ENCODE measurements around the gene COX19. TPM values are rescaled to one million over a fixed set of nuclear protein-coding genes. Genes with fewer than 3 reads are reported as not detected.
A peak's percentile ranks its signal among the peaks of the same experiment; 100 is the strongest.

The COX19 gene
- total RNA-seq, 1 experiment from 2014 or later, result 14.0 TPM

DNA sequence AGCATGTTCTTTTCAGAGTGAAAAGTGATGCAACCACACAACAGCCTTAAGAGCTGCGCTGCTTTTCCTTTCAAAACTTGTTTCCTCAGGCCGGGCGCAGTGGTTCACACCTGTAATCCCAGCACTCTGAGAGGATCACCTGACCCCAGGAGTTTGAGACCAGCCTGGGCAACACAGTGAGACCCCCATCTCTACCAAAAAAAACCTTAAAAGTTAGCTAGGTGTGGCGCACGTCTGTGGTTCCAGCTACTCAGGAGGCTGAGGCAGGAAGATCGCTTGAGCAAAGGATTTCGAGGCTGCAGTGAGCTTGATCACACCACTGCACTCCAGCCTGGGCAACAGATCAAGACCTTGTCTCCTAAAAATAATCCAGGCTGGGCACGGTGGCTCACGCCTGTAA, 2.0 kb downstream of the COX19 start:
- TF ChIP-seq, protein P1, sequence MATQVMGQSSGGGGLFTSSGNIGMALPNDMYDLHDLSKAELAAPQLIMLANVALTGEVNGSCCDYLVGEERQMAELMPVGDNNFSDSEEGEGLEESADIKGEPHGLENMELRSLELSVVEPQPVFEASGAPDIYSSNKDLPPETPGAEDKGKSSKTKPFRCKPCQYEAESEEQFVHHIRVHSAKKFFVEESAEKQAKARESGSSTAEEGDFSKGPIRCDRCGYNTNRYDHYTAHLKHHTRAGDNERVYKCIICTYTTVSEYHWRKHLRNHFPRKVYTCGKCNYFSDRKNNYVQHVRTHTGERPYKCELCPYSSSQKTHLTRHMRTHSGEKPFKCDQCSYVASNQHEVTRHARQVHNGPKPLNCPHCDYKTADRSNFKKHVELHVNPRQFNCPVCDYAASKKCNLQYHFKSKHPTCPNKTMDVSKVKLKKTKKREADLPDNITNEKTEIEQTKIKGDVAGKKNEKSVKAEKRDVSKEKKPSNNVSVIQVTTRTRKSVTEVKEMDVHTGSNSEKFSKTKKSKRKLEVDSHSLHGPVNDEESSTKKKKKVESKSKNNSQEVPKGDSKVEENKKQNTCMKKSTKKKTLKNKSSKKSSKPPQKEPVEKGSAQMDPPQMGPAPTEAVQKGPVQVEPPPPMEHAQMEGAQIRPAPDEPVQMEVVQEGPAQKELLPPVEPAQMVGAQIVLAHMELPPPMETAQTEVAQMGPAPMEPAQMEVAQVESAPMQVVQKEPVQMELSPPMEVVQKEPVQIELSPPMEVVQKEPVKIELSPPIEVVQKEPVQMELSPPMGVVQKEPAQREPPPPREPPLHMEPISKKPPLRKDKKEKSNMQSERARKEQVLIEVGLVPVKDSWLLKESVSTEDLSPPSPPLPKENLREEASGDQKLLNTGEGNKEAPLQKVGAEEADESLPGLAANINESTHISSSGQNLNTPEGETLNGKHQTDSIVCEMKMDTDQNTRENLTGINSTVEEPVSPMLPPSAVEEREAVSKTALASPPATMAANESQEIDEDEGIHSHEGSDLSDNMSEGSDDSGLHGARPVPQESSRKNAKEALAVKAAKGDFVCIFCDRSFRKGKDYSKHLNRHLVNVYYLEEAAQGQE (IDR thresholded peaks at IDR 0.05; ENCODE audit: low read depth), result no peak
- TF ChIP-seq, protein P2, sequence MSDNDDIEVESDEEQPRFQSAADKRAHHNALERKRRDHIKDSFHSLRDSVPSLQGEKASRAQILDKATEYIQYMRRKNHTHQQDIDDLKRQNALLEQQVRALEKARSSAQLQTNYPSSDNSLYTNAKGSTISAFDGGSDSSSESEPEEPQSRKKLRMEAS (IDR thresholded peaks at IDR 0.05), result no peak
- no peak for TF ChIP-seq POLR2A (IDR thresholded peaks at IDR 0.05; ENCODE audit: borderline replicate concordance, extremely low read depth, insufficient read depth, insufficient read length)
- TF ChIP-seq CEBPB (IDR thresholded peaks at IDR 0.05; ENCODE audit: low read depth), result no peak
- TF ChIP-seq, protein P3, sequence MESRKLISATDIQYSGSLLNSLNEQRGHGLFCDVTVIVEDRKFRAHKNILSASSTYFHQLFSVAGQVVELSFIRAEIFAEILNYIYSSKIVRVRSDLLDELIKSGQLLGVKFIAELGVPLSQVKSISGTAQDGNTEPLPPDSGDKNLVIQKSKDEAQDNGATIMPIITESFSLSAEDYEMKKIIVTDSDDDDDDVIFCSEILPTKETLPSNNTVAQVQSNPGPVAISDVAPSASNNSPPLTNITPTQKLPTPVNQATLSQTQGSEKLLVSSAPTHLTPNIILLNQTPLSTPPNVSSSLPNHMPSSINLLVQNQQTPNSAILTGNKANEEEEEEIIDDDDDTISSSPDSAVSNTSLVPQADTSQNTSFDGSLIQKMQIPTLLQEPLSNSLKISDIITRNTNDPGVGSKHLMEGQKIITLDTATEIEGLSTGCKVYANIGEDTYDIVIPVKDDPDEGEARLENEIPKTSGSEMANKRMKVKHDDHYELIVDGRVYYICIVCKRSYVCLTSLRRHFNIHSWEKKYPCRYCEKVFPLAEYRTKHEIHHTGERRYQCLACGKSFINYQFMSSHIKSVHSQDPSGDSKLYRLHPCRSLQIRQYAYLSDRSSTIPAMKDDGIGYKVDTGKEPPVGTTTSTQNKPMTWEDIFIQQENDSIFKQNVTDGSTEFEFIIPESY (IDR thresholded peaks at IDR 0.05; ENCODE audit: extremely low read depth, insufficient replicate concordance, low read length), result no peak
- no peak for TF ChIP-seq CBX3 (IDR thresholded peaks at IDR 0.05; ENCODE audit: low read depth)
- Histone ChIP-seq H3K4me3 (replicated peaks in 1 of 2; ENCODE audit: low read depth in 1 of 2, low read length in 2 of 2) (no peak overlapping the region), H3K4me1 (ENCODE audit: control insufficient read depth in 1 of 2, insufficient read depth in 2 of 2, low read length in 2 of 2) (peaks cover 0 to 5% of the 10 kb centered on the region in 2 experiments; a peak in 2 of 4 replicates), H4K20me1 (ENCODE audit: insufficient read depth) (peaks cover 10% of the 10 kb centered on the region; the same call in 1 of the 2 replicates), H3K9me2 (ENCODE audit: insufficient read depth) (no peaks in the 10 kb centered on the region), H3K9me3 (ENCODE audit: control insufficient read depth in 1 of 2, insufficient read depth in 1 of 2, low read depth in 1 of 2, low read length in 2 of 2) (no peaks in the 10 kb centered on the region), H3K27ac (ENCODE audit: low read depth, low read length) (no peak overlapping the region), H3K27me3 (ENCODE audit: insufficient read depth, low read length) (no peaks in the 10 kb centered on the region), H3K36me3 (ENCODE audit: control insufficient read depth in 1 of 2, insufficient read depth in 2 of 2, low read length in 2 of 2) (peaks cover 27 to 28% of the 10 kb centered on the region in 2 experiments; a peak in 3 of 4 replicates), H3K79me2 (ENCODE audit: insufficient read depth, low read length) (peaks cover 58% of the 10 kb centered on the region), H3K4me2 (ENCODE audit: low read length) (peak overlapping the region; percentile 98; the same call in 1 of the 2 replicates), H2AFZ (ENCODE audit: low read depth, low read length, poor library complexity, severe bottlenecking) (no peak overlapping the region), H3K9ac (ENCODE audit: low read length) (no peak overlapping the region)
- ChIA-PET CTCF (no interaction called here), POLR2A (no interaction called here), RAD21 (ENCODE audit: low non-redundant PET in 1 of 2, low total read pairs in 2 of 2, uncharacterized antibody in 2 of 2, unreplicated experiment in 2 of 2) (no interaction called here)
- DNase-seq (ENCODE audit: low read depth, low spot score), result no peak
- no TSS peak for BruUV-seq (replicated peaks)
- intact Hi-C loops (cut with micrococcal nuclease), result no loop called here
- no peak for ATAC-seq

Data from HCT116 (cell line).